ENCODE results near the gene LAMA2.

The LAMA2 gene

GRCh38 chr6:129206821-129207220 lies 323.9 kb downstream of the LAMA2 start:
- Histone ChIP-seq H3K9me3 (replicated peaks; ENCODE audit: insufficient read depth, low read length) (no peaks in the 10 kb centered on the region), H3K4me2 (ENCODE audit: low read depth, low read length) (no peak overlapping the region), H3K9me2 (replicated peaks; ENCODE audit: insufficient read depth, low read length) (no peaks in the 10 kb centered on the region), H3K9ac (ENCODE audit: low read length) (no peak overlapping the region), H3K27ac (ENCODE audit: low read length) (no peak overlapping the region), H3K4me1 (ENCODE audit: low read length) (no peaks in the 10 kb centered on the region), H2AFZ (ENCODE audit: low read length) (no peak overlapping the region), H3F3A (ENCODE audit: insufficient read depth, low read length) (no peaks in the 10 kb centered on the region), H4K20me1 (ENCODE audit: insufficient read depth, low read length) (no peaks in the 10 kb centered on the region), H3K79me2 (ENCODE audit: low read length) (no peaks in the 10 kb centered on the region), H3K4me3 (ENCODE audit: low read length) (no peak overlapping the region), H3K36me3 (replicated peaks; ENCODE audit: insufficient read depth, low read length) (no peaks in the 10 kb centered on the region), H3K27me3 (replicated peaks; ENCODE audit: insufficient read depth, low read length) (no peaks in the 10 kb centered on the region)
- TF ChIP-seq EZH2 (optimal IDR thresholded peaks at IDR 0.05; ENCODE audit: low read depth, low read length) (no peak), EZH2phosphoT487 (IDR thresholded peaks at IDR 0.05; ENCODE audit: low read length) (no peak), CTCF (IDR thresholded peaks at IDR 0.05; ENCODE audit: low read length) (no peak)
- DNase-seq = no peak

- no peak for DNase-seq
Observed at GRCh38 chr6:129207832-129208231, 324.9 kb downstream of the LAMA2 start.

GRCh38 chr6:129208415-129209034 lies 325.6 kb downstream of the LAMA2 start:
- Histone ChIP-seq H3K27ac (ENCODE audit: low read length) (no peak overlapping the region), H3K4me1 (ENCODE audit: low read length) (no peaks in the 10 kb centered on the region), H3K79me2 (ENCODE audit: low read length) (no peaks in the 10 kb centered on the region), H3K27me3 (replicated peaks; ENCODE audit: insufficient read depth, low read length) (no peaks in the 10 kb centered on the region), H3K9ac (ENCODE audit: low read length) (no peak overlapping the region), H3K9me3 (replicated peaks; ENCODE audit: insufficient read depth, low read length) (no peaks in the 10 kb centered on the region), H3K4me2 (ENCODE audit: low read depth, low read length) (no peak overlapping the region), H3K4me3 (ENCODE audit: low read length) (no peak overlapping the region), H3K9me2 (replicated peaks; ENCODE audit: insufficient read depth, low read length) (no peaks in the 10 kb centered on the region), H3K36me3 (replicated peaks; ENCODE audit: insufficient read depth, low read length) (no peaks in the 10 kb centered on the region), H3F3A (ENCODE audit: insufficient read depth, low read length) (no peaks in the 10 kb centered on the region), H4K20me1 (ENCODE audit: insufficient read depth, low read length) (no peaks in the 10 kb centered on the region), H2AFZ (ENCODE audit: low read length) (no peak overlapping the region)
- no peak for DNase-seq
- TF ChIP-seq EZH2 (optimal IDR thresholded peaks at IDR 0.05; ENCODE audit: low read depth, low read length) (no peak), CTCF (IDR thresholded peaks at IDR 0.05; ENCODE audit: low read length) (no peak), EZH2phosphoT487 (IDR thresholded peaks at IDR 0.05; ENCODE audit: low read length) (no peak)

More at GRCh38 chr6:129207832-129208231, 324.9 kb downstream of the LAMA2 start:
- Histone ChIP-seq H3K27me3 (replicated peaks; ENCODE audit: insufficient read depth, low read length) (no peaks in the 10 kb centered on the region), H3K9me2 (replicated peaks; ENCODE audit: insufficient read depth, low read length) (no peaks in the 10 kb centered on the region), H3K4me1 (ENCODE audit: low read length) (no peaks in the 10 kb centered on the region), H3K4me2 (ENCODE audit: low read depth, low read length) (no peak overlapping the region), H3K36me3 (replicated peaks; ENCODE audit: insufficient read depth, low read length) (no peaks in the 10 kb centered on the region), H3K4me3 (ENCODE audit: low read length) (no peak overlapping the region), H3K9ac (ENCODE audit: low read length) (no peak overlapping the region), H3K27ac (ENCODE audit: low read length) (no peak overlapping the region), H2AFZ (ENCODE audit: low read length) (no peak overlapping the region), H3K9me3 (replicated peaks; ENCODE audit: insufficient read depth, low read length) (no peaks in the 10 kb centered on the region), H3F3A (ENCODE audit: insufficient read depth, low read length) (no peaks in the 10 kb centered on the region), H3K79me2 (ENCODE audit: low read length) (no peaks in the 10 kb centered on the region), H4K20me1 (ENCODE audit: insufficient read depth, low read length) (no peaks in the 10 kb centered on the region)
- TF ChIP-seq EZH2 (optimal IDR thresholded peaks at IDR 0.05; ENCODE audit: low read depth, low read length) = no peak
- TF ChIP-seq EZH2phosphoT487 (IDR thresholded peaks at IDR 0.05; ENCODE audit: low read length) = no peak
- no peak for TF ChIP-seq CTCF (IDR thresholded peaks at IDR 0.05; ENCODE audit: low read length)
